HEK293T (cell line): ENCODE measurements around the gene HK2.

Experiments
- ARNT ChIP-seq: fragments of 450-650 bp; IDR thresholded peaks from 2 replicates; pipeline ENCODE4 v1.6.1; 2017; ENCODE audit warnings: mild to moderate bottlenecking
- ELF4 ChIP-seq: fragments of 450-650 bp; IDR thresholded peaks from 2 replicates; pipeline ENCODE4 v1.6.1; 2017; ENCODE audit warnings: antibody characterized with exemption
- FOXA1 ChIP-seq: fragments of 450-650 bp; IDR thresholded peaks from 2 replicates; pipeline ENCODE4 v1.6.1; 2016; ENCODE audit warnings: mild to moderate bottlenecking
- FOXK2 ChIP-seq: fragments of 450-650 bp; IDR thresholded peaks from 2 replicates; pipeline ENCODE4 v1.6.1; 2016; ENCODE audit warnings: mild to moderate bottlenecking
- FOXM1 ChIP-seq: fragments of 450-650 bp; IDR thresholded peaks from 2 replicates; pipeline ENCODE4 v1.6.1; 2017; ENCODE audit warnings: mild to moderate bottlenecking, borderline replicate concordance
- HDGF ChIP-seq: fragments of 450-650 bp; IDR thresholded peaks from 2 replicates; pipeline ENCODE4 v1.6.1; 2017; ENCODE audit warnings: antibody characterized with exemption, borderline replicate concordance
- LEF1 ChIP-seq: fragments of 450-650 bp; IDR thresholded peaks from 2 replicates; pipeline ENCODE4 v1.6.1; 2017; ENCODE audit warnings: mild to moderate bottlenecking, borderline replicate concordance
- NFRKB ChIP-seq: fragments of 450-650 bp; IDR thresholded peaks from 2 replicates; pipeline ENCODE4 v1.6.1; 2016; ENCODE audit warnings: mild to moderate bottlenecking, moderate library complexity
- PKNOX1 ChIP-seq: fragments of 450-650 bp; IDR thresholded peaks from 2 replicates; pipeline ENCODE4 v1.6.1; 2016
- SP1 ChIP-seq: fragments of 450-650 bp; IDR thresholded peaks from 2 replicates; pipeline ENCODE4 v1.6.1; 2017
- TARDBP ChIP-seq: fragments of 450-650 bp; IDR thresholded peaks from 2 replicates; pipeline ENCODE4 v1.6.1; 2016

GRCh38 chr2:74792282-74792681 lies 41.6 kb upstream of the HK2 start:
- no peak for TF ChIP-seq NFRKB
- no peak for TF ChIP-seq FOXK2
- no peak for TF ChIP-seq LEF1
- TF ChIP-seq ARNT: no peak
- no peak for TF ChIP-seq SP1
- no peak for TF ChIP-seq TARDBP
- no peak for TF ChIP-seq FOXA1
- no peak for TF ChIP-seq FOXM1
- TF ChIP-seq ELF4: no peak
- TF ChIP-seq HDGF: no peak
- no peak for TF ChIP-seq PKNOX1
